ENCODE measurements around the gene ZNF775.

Gene ZNF775

GRCh38 chr7:150345012-150345411 is 34.1 kb upstream of the ZNF775 start:
- Histone ChIP-seq H3K18ac (ENCODE audit: low read depth in 1 of 2, low read length in 2 of 2) (no peak overlapping the region), H3K79me1 (replicated peaks; ENCODE audit: low read length, poor library complexity, severe bottlenecking) (no peaks in the 10 kb centered on the region), H3K9ac (ENCODE audit: low read length) (no peak overlapping the region), H4K8ac (ENCODE audit: low read length) (no peak overlapping the region), H3K36me3 (ENCODE audit: control insufficient read depth in 1 of 2, insufficient read depth in 2 of 2, low read depth in 1 of 2, low read length in 2 of 2) (no peaks in the 10 kb centered on the region), H2BK12ac (ENCODE audit: low read length in 2 of 2) (no peak overlapping the region), H2BK15ac (ENCODE audit: low read depth, poor library complexity, severe bottlenecking) (no peak overlapping the region), H3K4me1 (ENCODE audit: control insufficient read depth, insufficient read depth, low read depth, low read length) (peaks cover 12% of the 10 kb centered on the region), H2BK120ac (ENCODE audit: low read depth, low read length) (no peak overlapping the region), H3K9me3 (ENCODE audit: control insufficient read depth, low read length) (peaks cover 34% of the 10 kb centered on the region), H3K4me3 (ENCODE audit: insufficient read depth in 1 of 2, low read depth in 1 of 2, low read length in 2 of 2) (no peak overlapping the region), H4K91ac (ENCODE audit: low read length) (no peak overlapping the region), H3K4me2 (ENCODE audit: low read length, poor library complexity, severe bottlenecking) (no peak overlapping the region), H3K4ac (ENCODE audit: low read depth in 1 of 2, low read length in 2 of 2) (no peak overlapping the region), H2AK5ac (ENCODE audit: low read length, severe bottlenecking) (no peak overlapping the region), H3K27me3 (ENCODE audit: control insufficient read depth in 1 of 2, insufficient read depth in 1 of 2, low read length in 2 of 2) (peaks cover 43 to 51% of the 10 kb centered on the region in 2 experiments), H3K14ac (ENCODE audit: low read length in 2 of 2) (no peak overlapping the region), H3K23ac (ENCODE audit: low read length in 2 of 2) (no peak overlapping the region), H2AFZ (ENCODE audit: low read depth, low read length) (no peak overlapping the region), H2BK5ac (ENCODE audit: low read depth, low read length, poor library complexity, severe bottlenecking) (no peak overlapping the region), H3K27ac (ENCODE audit: low read length, poor library complexity, severe bottlenecking) (no peak overlapping the region)
- WGBS = 100% methylated on average over 1 of the region's 1 CpG
- DNase-seq = no peak

GRCh38 chr7:150346922-150347321 is 32.2 kb upstream of the ZNF775 start:
- H3K4me3 ChIP-seq (ENCODE audit: insufficient read depth in 1 of 2, low read depth in 1 of 2, low read length in 2 of 2) = no peak overlapping the region
- no peak overlapping the region for H2BK120ac ChIP-seq (ENCODE audit: low read depth, low read length)
- H3K27me3 ChIP-seq (ENCODE audit: control insufficient read depth in 1 of 2, insufficient read depth in 1 of 2, low read length in 2 of 2) = peaks cover 29 to 33% of the 10 kb centered on the region in 2 experiments
- no peak overlapping the region for H4K8ac ChIP-seq (ENCODE audit: low read length)
- no peak overlapping the region for H3K18ac ChIP-seq (ENCODE audit: low read depth in 1 of 2, low read length in 2 of 2)
- H4K91ac ChIP-seq (ENCODE audit: low read length) = no peak overlapping the region
- no peak overlapping the region for H2AK5ac ChIP-seq (ENCODE audit: low read length, severe bottlenecking)
- WGBS = 98% methylated on average over 4 of the region's 5 CpGs
- H3K4me1 ChIP-seq (ENCODE audit: control insufficient read depth, insufficient read depth, low read depth, low read length) = no peaks in the 10 kb centered on the region
- H3K36me3 ChIP-seq (ENCODE audit: control insufficient read depth in 1 of 2, insufficient read depth in 2 of 2, low read depth in 1 of 2, low read length in 2 of 2) = no peaks in the 10 kb centered on the region
- H3K23ac ChIP-seq (ENCODE audit: low read length in 2 of 2) = no peak overlapping the region
- H2BK15ac ChIP-seq (ENCODE audit: low read depth, poor library complexity, severe bottlenecking) = no peak overlapping the region
- no peak overlapping the region for H3K4ac ChIP-seq (ENCODE audit: low read depth in 1 of 2, low read length in 2 of 2)
- no peaks in the 10 kb centered on the region for H3K79me1 ChIP-seq (replicated peaks; ENCODE audit: low read length, poor library complexity, severe bottlenecking)
- peak overlapping the region; percentile 18 for H2AFZ ChIP-seq (ENCODE audit: low read depth, low read length)
- H3K14ac ChIP-seq (ENCODE audit: low read length in 2 of 2) = no peak overlapping the region
- no peak for DNase-seq
- peaks cover 33% of the 10 kb centered on the region for H3K9me3 ChIP-seq (ENCODE audit: control insufficient read depth, low read length)
- H2BK5ac ChIP-seq (ENCODE audit: low read depth, low read length, poor library complexity, severe bottlenecking) = no peak overlapping the region
- H2BK12ac ChIP-seq (ENCODE audit: low read length in 2 of 2) = no peak overlapping the region
- no peak overlapping the region for H3K9ac ChIP-seq (ENCODE audit: low read length)
- no peak overlapping the region for H3K4me2 ChIP-seq (ENCODE audit: low read length, poor library complexity, severe bottlenecking)
- no peak overlapping the region for H3K27ac ChIP-seq (ENCODE audit: low read length, poor library complexity, severe bottlenecking)

DNA sequence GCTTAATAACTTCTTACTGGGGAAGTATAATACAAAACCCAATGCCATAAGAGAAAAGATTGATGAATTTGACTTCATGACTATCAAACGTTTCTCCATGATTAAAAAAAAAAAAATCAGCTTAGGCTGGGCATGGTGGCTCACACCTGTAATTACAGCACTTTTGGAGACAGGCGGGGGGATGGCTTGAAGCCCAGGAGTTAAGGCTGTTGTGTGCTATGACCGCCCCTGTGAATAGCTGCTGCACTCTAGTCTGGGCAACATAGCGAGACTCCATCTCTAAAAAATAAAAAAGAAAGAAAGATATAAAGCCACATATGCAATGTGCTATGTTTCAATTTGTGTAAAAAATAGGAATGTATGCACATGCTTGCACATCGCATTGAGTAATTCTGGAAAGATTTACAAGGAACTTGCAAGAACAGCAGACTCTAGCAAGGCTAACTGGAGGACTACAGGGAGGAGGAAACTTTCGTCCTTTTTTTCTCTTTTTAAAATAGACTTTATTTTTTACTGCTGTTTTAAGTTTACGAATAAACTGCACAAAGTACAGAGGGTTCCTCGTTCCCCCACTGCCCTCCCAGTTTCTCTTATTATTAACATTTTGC is 27.4 kb upstream of the ZNF775 start:
- Histone ChIP-seq H3K4me3 (ENCODE audit: insufficient read depth in 1 of 2, low read depth in 1 of 2, low read length in 2 of 2) (no peak overlapping the region), H3K4me2 (ENCODE audit: low read length, poor library complexity, severe bottlenecking) (no peak overlapping the region), H2BK12ac (ENCODE audit: low read length in 2 of 2) (no peak overlapping the region), H2BK120ac (ENCODE audit: low read depth, low read length) (no peak overlapping the region), H3K14ac (ENCODE audit: low read length in 2 of 2) (no peak overlapping the region), H4K91ac (ENCODE audit: low read length) (no peak overlapping the region), H3K18ac (ENCODE audit: low read depth in 1 of 2, low read length in 2 of 2) (no peak overlapping the region), H2BK5ac (ENCODE audit: low read depth, low read length, poor library complexity, severe bottlenecking) (no peak overlapping the region), H3K79me1 (replicated peaks; ENCODE audit: low read length, poor library complexity, severe bottlenecking) (no peaks in the 10 kb centered on the region), H3K4ac (ENCODE audit: low read depth in 1 of 2, low read length in 2 of 2) (no peak overlapping the region), H3K4me1 (ENCODE audit: control insufficient read depth, insufficient read depth, low read depth, low read length) (no peaks in the 10 kb centered on the region), H3K27ac (ENCODE audit: low read length, poor library complexity, severe bottlenecking) (no peak overlapping the region), H2BK15ac (ENCODE audit: low read depth, poor library complexity, severe bottlenecking) (no peak overlapping the region), H3K27me3 (ENCODE audit: control insufficient read depth in 1 of 2, insufficient read depth in 1 of 2, low read length in 2 of 2) (peaks cover 0 to 1% of the 10 kb centered on the region in 2 experiments), H4K8ac (ENCODE audit: low read length) (no peak overlapping the region), H3K36me3 (ENCODE audit: control insufficient read depth in 1 of 2, insufficient read depth in 2 of 2, low read depth in 1 of 2, low read length in 2 of 2) (no peaks in the 10 kb centered on the region), H2AFZ (ENCODE audit: low read depth, low read length) (no peak overlapping the region), H3K9ac (ENCODE audit: low read length) (no peak overlapping the region), H3K23ac (ENCODE audit: low read length in 2 of 2) (no peak overlapping the region), H2AK5ac (ENCODE audit: low read length, severe bottlenecking) (no peak overlapping the region), H3K9me3 (ENCODE audit: control insufficient read depth, low read length) (peaks cover 2% of the 10 kb centered on the region)
- 80% methylated on average over 3 of the region's 8 CpGs for WGBS
- DNase-seq = no peak

DNA sequence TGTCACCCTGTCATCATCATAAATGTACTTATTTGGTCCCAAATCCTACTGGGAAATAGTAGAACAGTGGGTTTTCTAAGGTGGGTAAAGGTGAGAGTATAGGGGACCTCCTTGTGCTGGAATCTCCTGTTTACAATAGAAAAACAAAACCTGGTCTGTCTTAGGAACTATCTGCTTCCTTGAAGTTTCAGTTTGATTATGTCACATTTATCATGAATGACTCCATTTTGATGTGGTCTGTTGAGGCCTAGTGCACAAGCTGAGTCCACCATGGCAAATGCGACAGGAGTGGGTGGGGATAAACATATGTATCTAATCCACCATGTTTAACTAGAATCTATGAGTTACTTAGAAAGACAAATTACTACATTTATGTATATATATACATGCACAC is 23.5 kb upstream of the ZNF775 start:
- no CpG with 5 or more reads among the region's 1 CpG for WGBS
- H2AFZ ChIP-seq (ENCODE audit: low read depth, low read length) = no peak overlapping the region
- H3K4me1 ChIP-seq (ENCODE audit: control insufficient read depth, insufficient read depth, low read depth, low read length) = peaks cover 2% of the 10 kb centered on the region
- H3K4me2 ChIP-seq (ENCODE audit: low read length, poor library complexity, severe bottlenecking) = no peak overlapping the region
- H4K8ac ChIP-seq (ENCODE audit: low read length) = no peak overlapping the region
- DNase-seq = no peak
- no peak overlapping the region for H2BK12ac ChIP-seq (ENCODE audit: low read length in 2 of 2)
- no peaks in the 10 kb centered on the region for H3K9me3 ChIP-seq (ENCODE audit: control insufficient read depth, low read length)
- H3K4me3 ChIP-seq (ENCODE audit: insufficient read depth in 1 of 2, low read depth in 1 of 2, low read length in 2 of 2) = no peak overlapping the region
- H2BK15ac ChIP-seq (ENCODE audit: low read depth, poor library complexity, severe bottlenecking) = no peak overlapping the region
- no peak overlapping the region for H2BK120ac ChIP-seq (ENCODE audit: low read depth, low read length)
- no peak overlapping the region for H3K23ac ChIP-seq (ENCODE audit: low read length in 2 of 2)
- H3K27me3 ChIP-seq (ENCODE audit: control insufficient read depth in 1 of 2, insufficient read depth in 1 of 2, low read length in 2 of 2) = no peaks in the 10 kb centered on the region
- no peak overlapping the region for H3K9ac ChIP-seq (ENCODE audit: low read length)
- H3K4ac ChIP-seq (ENCODE audit: low read depth in 1 of 2, low read length in 2 of 2) = no peak overlapping the region
- H4K91ac ChIP-seq (ENCODE audit: low read length) = no peak overlapping the region
- H2BK5ac ChIP-seq (ENCODE audit: low read depth, low read length, poor library complexity, severe bottlenecking) = no peak overlapping the region
- H3K36me3 ChIP-seq (ENCODE audit: control insufficient read depth in 1 of 2, insufficient read depth in 2 of 2, low read depth in 1 of 2, low read length in 2 of 2) = peaks cover 0 to 4% of the 10 kb centered on the region in 2 experiments
- no peak overlapping the region for H3K14ac ChIP-seq (ENCODE audit: low read length in 2 of 2)
- H3K79me1 ChIP-seq (replicated peaks; ENCODE audit: low read length, poor library complexity, severe bottlenecking) = no peaks in the 10 kb centered on the region
- no peak overlapping the region for H3K18ac ChIP-seq (ENCODE audit: low read depth in 1 of 2, low read length in 2 of 2)
- no peak overlapping the region for H3K27ac ChIP-seq (ENCODE audit: low read length, poor library complexity, severe bottlenecking)
- H2AK5ac ChIP-seq (ENCODE audit: low read length, severe bottlenecking) = no peak overlapping the region

All from mesenchymal stem cell (in vitro differentiated cells and primary cell).